ENCODE results near the gene RTN4R.

The RTN4R gene

GRCh38 chr22:20240900-20241299 lies 27.2 kb downstream of the RTN4R start (continued):
- TF ChIP-seq INSM2 (tag by site-specific recombination; IDR thresholded peaks at IDR 0.05) = no peak
- no peak for TF ChIP-seq ZNF488 (tag by site-specific recombination; IDR thresholded peaks at IDR 0.05)
- no peak for TF ChIP-seq SETDB1 (IDR thresholded peaks at IDR 0.05; ENCODE audit: insufficient read length, low read length)
- no peak for TF ChIP-seq ZBTB6 (tag by site-specific recombination; IDR thresholded peaks at IDR 0.05)

- Histone ChIP-seq H3K27ac (ENCODE audit: extremely low read depth, low read depth, low read length) (no peak overlapping the region), H3K9me3 (ENCODE audit: control insufficient read depth, insufficient read depth, low read depth, low read length) (no peaks in the 10 kb centered on the region), H3K36me3 (ENCODE audit: control insufficient read depth in 2 of 2, insufficient read depth in 1 of 2, low read length in 2 of 2) (peaks cover 0 to 17% of the 10 kb centered on the region in 2 experiments; a peak in 1 of 3 replicates), H3K4me3 (ENCODE audit: low read depth, low read length) (no peak overlapping the region), H3K4me1 (ENCODE audit: control insufficient read depth, insufficient read depth, low read length) (peaks cover 25% of the 10 kb centered on the region)
- POLR2A ChIA-PET = no interaction called here
- TF ChIP-seq ZNF639 (tag by site-specific recombination; IDR thresholded peaks at IDR 0.05) (no peak), ZNF398 (tag by site-specific recombination; IDR thresholded peaks at IDR 0.05) (peak; percentile 42; the same call in 1 of the 2 replicates), ZNF394 (tag by site-specific recombination; IDR thresholded peaks at IDR 0.05; ENCODE audit: borderline replicate concordance) (peak; percentile 19; the same call in 1 of the 2 replicates), KLF1 (tag by site-specific recombination; IDR thresholded peaks at IDR 0.05) (peak; percentile 53; the same call in 1 of the 2 replicates), EGR2 (tag by site-specific recombination; IDR thresholded peaks at IDR 0.05; ENCODE audit: low read depth) (peak; percentile 84), ZFHX2 (tag by site-specific recombination; conservative IDR thresholded peaks at IDR 0.05) (peak; percentile 77)
- CTCF ChIA-PET = interaction anchor here (2.7 to 5.5 kb wide), 2 partner anchors 44 to 84 kb away, joined by 16 to 57 read pairs; no protein-coding TSS in a partner anchor
Observed at GRCh38 chr22:20240447-20240764, 27.7 kb downstream of the RTN4R start.

- TF ChIP-seq ZEB2 (tag by site-specific recombination; IDR thresholded peaks at IDR 0.05) (0 out of 2 replicates have a peak, but pooled peaks have one; percentile 13), SP2 (tag by site-specific recombination; IDR thresholded peaks at IDR 0.05) (0 out of 2 replicates have a peak, but pooled peaks have one; percentile 10), ZNF146 (tag by site-specific recombination; IDR thresholded peaks at IDR 0.05) (no peak), HOXC10 (CRISPR knock-in tag; IDR thresholded peaks at IDR 0.05) (peak; percentile 69; the same call in 1 of the 2 replicates)
- ChIA-PET CTCF (interaction anchor here (0.6 to 5.5 kb wide), 17 partner anchors 10 to 328 kb away, joined by 3 to 57 read pairs (median 7); no protein-coding TSS in a partner anchor), POLR2A (interaction anchor here (0.6 to 1.3 kb wide), 4 partner anchors 9 to 80 kb away, joined by 3 to 10 read pairs (median 4); no protein-coding TSS in a partner anchor)
- Histone ChIP-seq H3K4me1 (ENCODE audit: control insufficient read depth, insufficient read depth, low read length) (peaks cover 23% of the 10 kb centered on the region), H3K4me3 (ENCODE audit: low read depth, low read length) (no peak overlapping the region), H3K27ac (ENCODE audit: extremely low read depth, low read depth, low read length) (no peak overlapping the region), H3K36me3 (ENCODE audit: control insufficient read depth in 2 of 2, insufficient read depth in 1 of 2, low read length in 2 of 2) (peaks cover 0 to 17% of the 10 kb centered on the region in 2 experiments; a peak in 1 of 3 replicates), H3K9me3 (ENCODE audit: control insufficient read depth, insufficient read depth, low read depth, low read length) (no peaks in the 10 kb centered on the region)
Observed at GRCh38 chr22:20239676-20240446, 28.3 kb downstream of the RTN4R start.

Data from HEK293 (cell line).